Liver (tissue), 9 donors: Measurements from ENCODE around the gene RMND5A. TPM values are rescaled to one million over a fixed set of nuclear protein-coding genes. Genes with fewer than 3 reads are reported as not detected.

Source experiments
- DNase-seq: peaks from one replicate; pipeline ENCODE4 v3.0.0-alpha.2; 2017; ENCODE audit warnings: low spot score
- H3K27ac ChIP-seq, 2 donors: one replicate each; pipeline ENCODE4 v1.7.0; 2013; ENCODE audit warnings: inconsistent platforms in 2 of 2, low read length in 2 of 2, control low read depth in 1 of 2, low read depth in 1 of 2, mild to moderate bottlenecking in 1 of 2
- H3K27me3 ChIP-seq, 4 donors: one replicate each; pipeline versions ENCODE4 v1.6.1 to v1.7.0; 2013; ENCODE audit warnings: low read length in 3 of 4, inconsistent platforms in 1 of 4, mild to moderate bottlenecking in 1 of 4, moderate library complexity in 1 of 4; ENCODE audit not compliant: control insufficient read depth in 4 of 4, insufficient read depth in 4 of 4
- H3K36me3 ChIP-seq, 4 donors: one replicate each; pipeline versions ENCODE4 v1.6.1 to v1.7.0; 2013; ENCODE audit warnings: low read length in 3 of 4, mild to moderate bottlenecking in 3 of 4, low read depth in 1 of 4, moderate library complexity in 1 of 4; ENCODE audit not compliant: control insufficient read depth in 4 of 4, insufficient read depth in 3 of 4
- H3K4me1 ChIP-seq, 4 donors: one replicate each; pipeline versions ENCODE4 v1.6.1 to v1.7.0; 2013; ENCODE audit warnings: low read length in 3 of 4, mild to moderate bottlenecking in 3 of 4, moderate library complexity in 1 of 4; ENCODE audit not compliant: control insufficient read depth in 4 of 4, insufficient read depth in 4 of 4
- H3K4me3 ChIP-seq, 3 donors: one replicate each; pipeline versions ENCODE4 v1.6.1 to v1.7.0; 2013; ENCODE audit warnings: low read length in 3 of 3, control low read depth in 1 of 3, low read depth in 1 of 3, mild to moderate bottlenecking in 1 of 3
- H3K9ac ChIP-seq, 2 donors: one replicate each; pipeline ENCODE4 v1.7.0; 2013; ENCODE audit warnings: low read length in 2 of 2, mild to moderate bottlenecking in 2 of 2, moderate library complexity in 2 of 2, control low read depth in 1 of 2, low read depth in 1 of 2
- H3K9me3 ChIP-seq, 4 donors: one replicate each; pipeline versions ENCODE4 v1.6.1 to v1.7.0; 2013; ENCODE audit warnings: low read length in 3 of 4; ENCODE audit not compliant: control insufficient read depth in 4 of 4
- ATF3 ChIP-seq: IDR thresholded peaks from 2 replicates; pipeline ENCODE4 v1.6.1; 2016; ENCODE audit warnings: antibody characterized with exemption
- CTCF ChIP-seq: fragments of 150-350 bp; IDR thresholded peaks from 2 replicates; pipeline ENCODE4 v1.5.1; 2017; ENCODE audit warnings: improper control_type of control experiment, low read depth, low read length; ENCODE audit not compliant: missing input control
- EGR1 ChIP-seq, 2 donors: IDR thresholded peaks; 2 replicates each; pipeline ENCODE4 v1.6.1; 2016 to 2018; ENCODE audit warnings: antibody characterized with exemption in 2 of 2, low read depth in 2 of 2
- FOXA1 ChIP-seq: IDR thresholded peaks from 2 replicates; pipeline ENCODE4 v1.6.1; 2016; ENCODE audit warnings: antibody characterized with exemption
- FOXA2 ChIP-seq: IDR thresholded peaks from 2 replicates; pipeline ENCODE4 v1.6.1; 2016; ENCODE audit warnings: antibody characterized with exemption
- GABPA ChIP-seq, 2 donors: IDR thresholded peaks in 1 of 2; conservative IDR thresholded peaks in 1 of 2; 2 replicates each; pipeline ENCODE4 v1.6.1; 2016; ENCODE audit warnings: antibody characterized with exemption in 2 of 2, mild to moderate bottlenecking in 1 of 2, moderate library complexity in 1 of 2
- HNF4A ChIP-seq, 2 donors: conservative IDR thresholded peaks; 2 replicates each; pipeline ENCODE4 v1.6.1; 2016; ENCODE audit warnings: antibody characterized with exemption in 2 of 2, mild to moderate bottlenecking in 2 of 2
- HNF4G ChIP-seq: IDR thresholded peaks from 2 replicates; pipeline ENCODE4 v1.6.1; 2016; ENCODE audit warnings: antibody characterized with exemption
- JUND ChIP-seq, 2 donors: IDR thresholded peaks; 2 replicates each; pipeline ENCODE4 v1.6.1; 2016; ENCODE audit warnings: antibody characterized with exemption in 2 of 2
- MAX ChIP-seq: IDR thresholded peaks from 2 replicates; pipeline ENCODE4 v1.6.1; 2016; ENCODE audit warnings: antibody characterized with exemption
- NR2F2 ChIP-seq: IDR thresholded peaks from 2 replicates; pipeline ENCODE4 v1.6.1; 2016; ENCODE audit warnings: antibody characterized with exemption
- RAD21 ChIP-seq, 2 donors: IDR thresholded peaks; 2 replicates each; pipeline ENCODE4 v1.6.1; 2016; ENCODE audit warnings: antibody characterized with exemption in 2 of 2, mild to moderate bottlenecking in 2 of 2
- RXRA ChIP-seq, 2 donors: IDR thresholded peaks; 2 replicates each; pipeline ENCODE4 v1.6.1; 2017 to 2018; ENCODE audit warnings: antibody characterized with exemption in 2 of 2, mild to moderate bottlenecking in 1 of 2
- SP1 ChIP-seq: IDR thresholded peaks from 2 replicates; pipeline ENCODE4 v1.6.1; 2018; ENCODE audit warnings: antibody characterized with exemption, mild to moderate bottlenecking
- TAF1 ChIP-seq: conservative IDR thresholded peaks from 2 replicates; pipeline ENCODE4 v1.6.1; 2016; ENCODE audit warnings: antibody characterized with exemption, mild to moderate bottlenecking
- YY1 ChIP-seq: IDR thresholded peaks from 2 replicates; pipeline ENCODE4 v1.6.1; 2016; ENCODE audit warnings: antibody characterized with exemption, mild to moderate bottlenecking
- ZBTB33 ChIP-seq: IDR thresholded peaks from 2 replicates; pipeline ENCODE4 v1.6.1; 2016; ENCODE audit warnings: antibody characterized with exemption
- WGBS: extraction: QIAGEN DNeasy Blood & Tissue Kit; methylation state at CpG from one replicate; pipeline ENCODE4 v1.1.7; 2013; 5-methylcytosine and 5-hydroxymethylcytosine counted together
- polyA plus RNA-seq, 2 donors: library from polyadenylated mRNA; stranded (reverse) in 1 of 2; unstranded in 1 of 2; fragments of 200-250 nt in 1 of 2; fragments of >200 nt in 1 of 2; fragmentation: Nextera tagmentation in 1 of 2; extraction: Ambion mirVana in 1 of 2; gene quantifications; one replicate each; pipeline versions ENCODE4 v1.2.1 to v1.2.3, GENCODE V29; 2013 to 2015
- total RNA-seq, 2 donors: library from RNA; depleted of rRNA; stranded (reverse); fragments of >200 nt; gene quantifications; one replicate each; pipeline ENCODE4 v1.2.3, GENCODE V29; 2014
- TF ChIP-seq, protein P1 (sequence below): IDR thresholded peaks from 2 replicates; pipeline ENCODE4 v1.6.1; 2016; ENCODE audit warnings: antibody characterized with exemption, mild to moderate bottlenecking
- donor health status: healthy.
- donor health status: healthy.
- donor health status: healthy.
- donor health status: healthy.
- donor health status: healthy.

Gene RMND5A
- total and polyA plus RNA-seq, 4 donors = 8.8 to 74.5 (median 29.2) TPM

GRCh38 chr2:86704459-86704971 lies 15.6 kb upstream of the RMND5A start:
- Histone ChIP-seq H3K27ac (no peak overlapping the region), H3K9ac (no peak overlapping the region), H3K36me3 (no peaks in the 10 kb centered on the region), H3K4me1 (no peaks in the 10 kb centered on the region), H3K27me3 (no peaks in the 10 kb centered on the region), H3K9me3 (no peaks in the 10 kb centered on the region), H3K4me3 (no peak overlapping the region)
- TF ChIP-seq, protein P1, sequence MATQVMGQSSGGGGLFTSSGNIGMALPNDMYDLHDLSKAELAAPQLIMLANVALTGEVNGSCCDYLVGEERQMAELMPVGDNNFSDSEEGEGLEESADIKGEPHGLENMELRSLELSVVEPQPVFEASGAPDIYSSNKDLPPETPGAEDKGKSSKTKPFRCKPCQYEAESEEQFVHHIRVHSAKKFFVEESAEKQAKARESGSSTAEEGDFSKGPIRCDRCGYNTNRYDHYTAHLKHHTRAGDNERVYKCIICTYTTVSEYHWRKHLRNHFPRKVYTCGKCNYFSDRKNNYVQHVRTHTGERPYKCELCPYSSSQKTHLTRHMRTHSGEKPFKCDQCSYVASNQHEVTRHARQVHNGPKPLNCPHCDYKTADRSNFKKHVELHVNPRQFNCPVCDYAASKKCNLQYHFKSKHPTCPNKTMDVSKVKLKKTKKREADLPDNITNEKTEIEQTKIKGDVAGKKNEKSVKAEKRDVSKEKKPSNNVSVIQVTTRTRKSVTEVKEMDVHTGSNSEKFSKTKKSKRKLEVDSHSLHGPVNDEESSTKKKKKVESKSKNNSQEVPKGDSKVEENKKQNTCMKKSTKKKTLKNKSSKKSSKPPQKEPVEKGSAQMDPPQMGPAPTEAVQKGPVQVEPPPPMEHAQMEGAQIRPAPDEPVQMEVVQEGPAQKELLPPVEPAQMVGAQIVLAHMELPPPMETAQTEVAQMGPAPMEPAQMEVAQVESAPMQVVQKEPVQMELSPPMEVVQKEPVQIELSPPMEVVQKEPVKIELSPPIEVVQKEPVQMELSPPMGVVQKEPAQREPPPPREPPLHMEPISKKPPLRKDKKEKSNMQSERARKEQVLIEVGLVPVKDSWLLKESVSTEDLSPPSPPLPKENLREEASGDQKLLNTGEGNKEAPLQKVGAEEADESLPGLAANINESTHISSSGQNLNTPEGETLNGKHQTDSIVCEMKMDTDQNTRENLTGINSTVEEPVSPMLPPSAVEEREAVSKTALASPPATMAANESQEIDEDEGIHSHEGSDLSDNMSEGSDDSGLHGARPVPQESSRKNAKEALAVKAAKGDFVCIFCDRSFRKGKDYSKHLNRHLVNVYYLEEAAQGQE = no peak
- DNase-seq = no peak
- 73% methylated on average over 4 of the region's 4 CpGs for WGBS

DNA sequence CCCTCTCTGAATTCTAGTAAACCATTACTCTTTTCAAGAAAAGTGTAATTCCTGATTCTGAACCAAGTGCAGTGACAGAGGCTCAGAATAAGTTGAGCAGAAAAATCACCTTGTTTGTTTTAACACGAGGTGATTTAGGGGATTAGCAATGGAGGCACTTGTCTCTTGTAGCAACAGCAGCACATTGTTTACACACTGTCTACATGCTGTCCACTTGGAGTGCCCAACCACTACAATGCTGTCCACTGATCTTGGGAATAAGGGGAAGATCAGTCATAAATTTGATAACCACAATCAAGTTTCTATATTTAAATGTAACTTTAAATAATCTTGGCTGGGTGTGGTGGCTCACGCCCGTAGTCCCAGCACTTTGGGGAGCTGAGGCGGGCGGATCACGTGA lies 13.9 kb upstream of the RMND5A start:
- no peak overlapping the region for H3K4me3 ChIP-seq
- H3K27me3 ChIP-seq = no peaks in the 10 kb centered on the region
- H3K36me3 ChIP-seq = no peaks in the 10 kb centered on the region
- no peak overlapping the region for H3K27ac ChIP-seq
- no peak for TF ChIP-seq TAF1
- no peak for TF ChIP-seq RXRA (IDR thresholded peaks at IDR 0.05)
- TF ChIP-seq YY1 = no peak
- TF ChIP-seq FOXA1 = no peak
- TF ChIP-seq SP1 = no peak
- TF ChIP-seq EGR1 (IDR thresholded peaks at IDR 0.05; ENCODE audit: low read depth in 2 of 2) = no peak
- no peak for TF ChIP-seq MAX
- TF ChIP-seq CTCF = no peak
- TF ChIP-seq HNF4A (conservative IDR thresholded peaks at IDR 0.05) = no peak
- TF ChIP-seq, protein P1 = no peak
- TF ChIP-seq JUND (IDR thresholded peaks at IDR 0.05) = no peak
- TF ChIP-seq ATF3 = no peak
- no peak for TF ChIP-seq HNF4G
- TF ChIP-seq GABPA (IDR thresholded peaks at IDR 0.05 in 1 of 2, conservative IDR thresholded peaks at IDR 0.05 in 1 of 2) = no peak
- TF ChIP-seq NR2F2 = no peak
- no peak for TF ChIP-seq ZBTB33
- no peak for TF ChIP-seq RAD21 (IDR thresholded peaks at IDR 0.05)
- no peak for TF ChIP-seq FOXA2
- WGBS = 80% methylated on average over 6 of the region's 6 CpGs
- no peak for DNase-seq
- no peaks in the 10 kb centered on the region for H3K9me3 ChIP-seq
- H3K9ac ChIP-seq = no peak overlapping the region
- H3K4me1 ChIP-seq = no peaks in the 10 kb centered on the region
